RCC 7860 (cell line): ENCODE measurements around the gene YBX1.
"Not testable (repeated sequence)": the region's sequence is repeated elsewhere in the genome, so short reads cannot be mapped to it uniquely, and the experiment has no call there.

Source experiments
- DNase-seq: peaks from one replicate; pipeline ENCODE4 v3.0.0-alpha.2; 2015; ENCODE audit warnings: low spot score
- FAIRE-seq: peaks from 2 replicates; lab custom pipeline; 2012; peaks lifted over from hg19 to GRCh38; lab: Jason Lieb, UNC

The YBX1 gene

GRCh38 chr1:42686418-42686817 is 4.2 kb downstream of the YBX1 start:
- DNase-seq (no peak), FAIRE-seq (no peak)

GRCh38 chr1:42689912-42690311 is 7.7 kb downstream of the YBX1 start:
- FAIRE-seq, result no peak
- no peak for DNase-seq

GRCh38 chr1:42690477-42691156 is 8.4 kb downstream of the YBX1 start:
- DNase-seq (no peak), FAIRE-seq (no peak)

- DNase-seq (no peak), FAIRE-seq (no peak)
These were observed 8.9 kb downstream of the YBX1 start for GRCh38 chr1:42691157-42691498.

GRCh38 chr1:42692461-42692860 is 10.2 kb downstream of the YBX1 start:
- DNase-seq, result no peak
- no peak for FAIRE-seq

GRCh38 chr1:42692911-42693310 is 10.7 kb downstream of the YBX1 start:
- DNase-seq (no peak), FAIRE-seq (no peak)

GRCh38 chr1:42698081-42698813 is 16.0 kb downstream of the YBX1 start:
- FAIRE-seq (no peak), DNase-seq (no peak)

GRCh38 chr1:42700006-42700405 is 17.8 kb downstream of the YBX1 start:
- FAIRE-seq (no peak), DNase-seq (no peak)

GRCh38 chr1:42703888-42704464 is 21.8 kb downstream of the YBX1 start:
- no peak for DNase-seq
- FAIRE-seq, result no peak

GRCh38 chr1:42712808-42713207 is 30.6 kb downstream of the YBX1 start:
- FAIRE-seq, DNase-seq: not testable (repeated sequence)

- no peak for FAIRE-seq
- DNase-seq, result no peak
These were observed 31.1 kb downstream of the YBX1 start for GRCh38 chr1:42713293-42713692.

- not testable (repeated sequence) for FAIRE-seq, DNase-seq
These were observed 32.2 kb downstream of the YBX1 start for GRCh38 chr1:42714441-42714840.

- DNase-seq, result no peak
- FAIRE-seq, result no peak
These were observed 38.6 kb downstream of the YBX1 start for GRCh38 chr1:42720868-42721267.

GRCh38 chr1:42721926-42722325 is 39.7 kb downstream of the YBX1 start:
- no peak for DNase-seq

GRCh38 chr1:42722403-42722802 is 40.2 kb downstream of the YBX1 start:
- FAIRE-seq, DNase-seq: not testable (repeated sequence)

More at GRCh38 chr1:42721926-42722325, 39.7 kb downstream of the YBX1 start:
- FAIRE-seq, result no peak

GRCh38 chr1:42723511-42723910 is 41.3 kb downstream of the YBX1 start:
- DNase-seq (peak; percentile 35), FAIRE-seq (no peak)

- DNase-seq, FAIRE-seq: not testable (repeated sequence)
These were observed 43.6 kb downstream of the YBX1 start for GRCh38 chr1:42725820-42726219.

- DNase-seq, result no peak
- no peak for FAIRE-seq
These were observed 47.8 kb downstream of the YBX1 start for GRCh38 chr1:42730002-42730401.

- peak; percentile 45 for DNase-seq
- FAIRE-seq, result no peak
These were observed 48.8 kb downstream of the YBX1 start for GRCh38 chr1:42730988-42731387.

- DNase-seq, result no peak
- no peak for FAIRE-seq
These were observed 49.4 kb downstream of the YBX1 start for GRCh38 chr1:42731585-42731984.

GRCh38 chr1:42732126-42732680 is 50.0 kb downstream of the YBX1 start:
- FAIRE-seq (no peak), DNase-seq (no peak)
